Measurements from ENCODE around the gene SCUBE1.

Gene SCUBE1

DNA sequence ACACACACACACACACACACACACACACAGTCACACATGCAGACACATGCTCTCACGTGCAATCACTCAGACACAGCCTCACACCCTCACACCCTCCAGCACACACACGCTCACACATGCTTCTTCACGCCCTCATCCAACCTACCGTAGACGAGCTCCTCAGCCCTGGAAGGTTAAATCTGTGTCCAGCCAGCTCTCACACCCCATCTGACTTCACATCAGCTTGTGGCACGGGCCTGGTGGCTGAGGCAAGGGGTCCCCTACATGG lies 1.3 kb upstream of the SCUBE1 start:
- TF ChIP-seq, protein P1, sequence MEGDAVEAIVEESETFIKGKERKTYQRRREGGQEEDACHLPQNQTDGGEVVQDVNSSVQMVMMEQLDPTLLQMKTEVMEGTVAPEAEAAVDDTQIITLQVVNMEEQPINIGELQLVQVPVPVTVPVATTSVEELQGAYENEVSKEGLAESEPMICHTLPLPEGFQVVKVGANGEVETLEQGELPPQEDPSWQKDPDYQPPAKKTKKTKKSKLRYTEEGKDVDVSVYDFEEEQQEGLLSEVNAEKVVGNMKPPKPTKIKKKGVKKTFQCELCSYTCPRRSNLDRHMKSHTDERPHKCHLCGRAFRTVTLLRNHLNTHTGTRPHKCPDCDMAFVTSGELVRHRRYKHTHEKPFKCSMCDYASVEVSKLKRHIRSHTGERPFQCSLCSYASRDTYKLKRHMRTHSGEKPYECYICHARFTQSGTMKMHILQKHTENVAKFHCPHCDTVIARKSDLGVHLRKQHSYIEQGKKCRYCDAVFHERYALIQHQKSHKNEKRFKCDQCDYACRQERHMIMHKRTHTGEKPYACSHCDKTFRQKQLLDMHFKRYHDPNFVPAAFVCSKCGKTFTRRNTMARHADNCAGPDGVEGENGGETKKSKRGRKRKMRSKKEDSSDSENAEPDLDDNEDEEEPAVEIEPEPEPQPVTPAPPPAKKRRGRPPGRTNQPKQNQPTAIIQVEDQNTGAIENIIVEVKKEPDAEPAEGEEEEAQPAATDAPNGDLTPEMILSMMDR (IDR thresholded peaks at IDR 0.05; ENCODE audit: low read depth, low read length), result no peak
- no peak overlapping the region for H3K4me3 ChIP-seq (ENCODE audit: low read depth, low read length)

DNA sequence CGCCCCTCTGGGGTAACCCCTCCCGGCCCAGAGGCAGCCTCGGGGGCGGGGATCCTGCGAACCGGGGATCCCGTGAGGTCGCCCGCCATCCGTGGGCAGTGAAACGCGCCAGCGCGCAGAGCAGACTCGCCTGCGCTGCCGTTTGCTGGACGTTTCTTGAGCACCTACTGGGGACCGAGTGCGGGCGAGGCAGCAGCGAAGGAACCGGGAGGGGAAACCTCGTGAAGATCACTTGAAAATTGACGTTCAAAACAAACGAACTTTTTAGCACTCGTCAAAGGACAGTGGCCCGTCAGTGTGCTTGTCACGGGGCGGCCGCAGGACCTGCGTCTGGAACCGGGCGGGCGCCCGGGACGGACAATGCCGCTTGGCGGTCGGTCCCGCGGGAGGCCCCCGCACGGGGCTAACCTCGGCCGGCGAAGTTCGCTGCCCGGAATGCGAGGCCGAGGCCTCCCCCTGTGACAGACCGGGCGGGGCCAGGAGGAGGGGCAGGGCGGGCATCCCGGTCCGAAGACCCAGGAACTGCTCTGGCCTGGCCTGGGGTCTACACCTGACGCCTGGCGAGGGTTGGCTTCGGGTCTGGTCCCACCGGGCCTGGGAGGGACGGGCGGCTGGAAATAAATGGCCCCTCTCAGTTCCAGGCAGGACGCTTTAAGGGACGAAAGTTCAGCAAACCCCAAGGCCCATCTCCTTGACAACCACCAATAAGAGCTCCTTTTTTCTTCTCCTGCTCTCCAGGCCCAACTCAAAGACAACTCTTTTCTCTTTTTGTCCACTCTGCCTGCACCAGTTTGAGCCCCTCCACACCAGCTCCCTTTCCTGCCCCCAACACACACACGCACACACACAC lies 723 bp upstream of the SCUBE1 start:
- TF ChIP-seq, protein P1 (IDR thresholded peaks at IDR 0.05; ENCODE audit: low read depth, low read length), result no peak
- H3K4me3 ChIP-seq (ENCODE audit: low read depth, low read length), result no peak overlapping the region

DNA sequence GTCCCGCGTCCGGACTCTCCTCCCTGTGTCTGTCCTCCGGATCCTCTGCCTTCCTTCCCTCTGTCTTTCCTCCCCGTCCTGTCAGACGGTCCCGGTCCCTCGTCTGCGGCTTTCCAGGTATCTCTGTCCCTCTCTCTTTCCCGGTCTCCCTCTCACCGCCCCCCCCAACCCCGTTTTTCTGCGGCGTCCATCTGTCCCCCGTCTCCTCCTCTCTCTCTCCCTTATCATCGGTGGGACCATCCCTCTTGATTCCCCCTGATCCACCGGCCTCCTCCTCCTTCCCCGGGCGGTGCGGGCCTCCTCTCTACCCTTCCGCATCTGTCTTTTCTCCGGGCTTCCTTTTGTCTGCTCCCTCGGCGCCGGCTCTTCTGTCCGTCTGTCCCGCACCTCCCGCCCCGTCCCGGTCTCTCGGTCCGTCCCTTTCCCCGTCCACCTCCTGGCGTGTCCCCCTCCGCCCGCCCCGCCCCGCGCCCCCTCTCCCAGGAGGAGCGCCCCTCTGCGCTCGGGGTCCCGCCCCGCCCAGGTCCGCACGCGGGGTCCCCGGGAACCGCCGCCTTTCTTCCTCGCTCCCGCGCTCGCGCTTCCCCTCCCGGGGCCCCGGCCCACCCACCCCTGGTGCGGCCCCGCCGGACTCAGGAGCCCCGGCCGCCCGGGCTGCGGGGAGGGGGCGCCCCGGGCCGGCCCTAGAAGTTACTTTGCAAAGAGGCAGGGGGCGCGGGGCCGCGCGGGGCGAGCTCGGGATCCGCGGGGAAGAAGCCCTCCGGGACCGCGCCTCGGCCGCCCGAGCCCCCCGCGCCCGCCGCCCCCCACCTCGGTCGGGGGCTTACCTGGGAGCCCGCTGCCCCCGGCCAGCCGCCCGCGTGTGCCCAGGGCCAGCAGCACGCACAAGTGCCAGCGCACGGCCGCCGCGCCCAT lies 568 bp downstream of the SCUBE1 start:
- TF ChIP-seq, protein P1 (IDR thresholded peaks at IDR 0.05; ENCODE audit: low read depth, low read length), result no peak
- H3K4me3 ChIP-seq (ENCODE audit: low read depth, low read length), result no peak overlapping the region

DNA sequence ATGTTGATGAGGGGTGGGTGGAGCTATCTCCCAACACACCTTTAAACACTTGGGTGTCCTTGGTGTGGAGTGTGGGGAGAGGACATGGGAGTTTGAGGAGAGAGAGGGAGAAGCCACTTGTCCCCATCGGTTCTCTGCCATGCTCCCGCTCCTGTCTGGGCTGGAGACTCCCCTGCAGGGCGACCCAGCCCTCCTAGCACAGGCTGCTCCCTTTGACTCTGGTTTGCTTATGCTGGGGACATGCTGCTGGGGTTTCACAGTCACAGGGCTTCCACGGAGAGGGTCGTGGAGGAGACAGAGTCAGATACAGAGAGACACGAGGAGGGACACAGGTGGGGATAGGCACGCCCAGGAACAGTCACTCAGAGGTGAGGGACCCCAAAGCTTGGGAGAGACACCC lies 1.6 kb downstream of the SCUBE1 start:
- no peak overlapping the region for H3K4me3 ChIP-seq (ENCODE audit: low read depth, low read length)
- TF ChIP-seq, protein P1 (IDR thresholded peaks at IDR 0.05; ENCODE audit: low read depth, low read length), result no peak

DNA sequence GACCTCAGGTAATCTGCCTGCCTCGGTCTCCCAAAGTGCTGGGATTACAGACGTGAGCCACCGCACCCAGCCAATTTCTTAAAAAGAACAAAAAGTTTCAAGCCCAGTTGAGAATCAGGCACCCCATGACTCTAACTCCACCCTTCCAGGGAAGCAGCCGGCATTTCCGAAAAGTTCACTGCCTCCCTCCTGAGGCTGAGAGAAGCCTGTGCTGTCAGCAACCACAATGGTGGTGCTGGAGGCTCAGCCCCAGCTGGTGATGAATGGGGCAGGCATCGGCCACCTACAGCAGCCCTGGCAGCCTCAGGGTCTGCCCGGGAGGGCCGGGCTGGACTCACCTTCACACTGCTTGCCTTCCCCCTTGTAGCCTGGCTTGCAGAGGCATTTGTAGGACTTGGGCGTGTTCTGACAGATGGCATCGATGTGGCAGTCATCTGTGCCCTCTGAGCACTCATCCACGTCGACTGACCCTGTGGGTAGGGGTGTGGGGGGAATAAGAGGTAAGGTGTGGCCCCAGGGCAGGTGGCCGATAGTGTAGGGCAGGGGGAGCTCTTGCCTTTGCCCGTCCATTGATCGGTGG lies 4.3 kb downstream of the SCUBE1 start:
- H3K4me3 ChIP-seq (ENCODE audit: low read depth, low read length), result no peak overlapping the region
- TF ChIP-seq, protein P1 (IDR thresholded peaks at IDR 0.05; ENCODE audit: low read depth, low read length), result no peak

DNA sequence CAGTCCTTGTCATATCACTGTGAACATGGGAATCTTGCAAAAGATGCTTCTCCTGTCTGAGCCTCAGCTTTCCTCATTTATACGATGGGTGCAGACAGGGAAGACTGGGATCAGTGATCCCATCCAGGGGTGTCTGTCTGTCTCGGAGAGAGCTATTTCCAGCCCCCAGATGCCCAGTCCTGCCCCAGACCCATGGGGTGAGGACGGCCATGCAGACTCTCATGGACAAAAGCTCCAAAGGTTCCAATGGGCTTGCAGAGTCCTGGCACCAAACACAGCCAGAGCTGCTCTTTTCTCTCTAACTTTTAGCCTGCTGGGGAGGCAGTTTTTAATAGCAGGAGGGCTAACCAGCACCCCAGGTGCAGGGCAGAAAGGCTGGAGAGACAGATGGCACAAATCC lies 5.2 kb downstream of the SCUBE1 start:
- no peak overlapping the region for H3K4me3 ChIP-seq (ENCODE audit: low read depth, low read length)
- TF ChIP-seq, protein P1 (IDR thresholded peaks at IDR 0.05; ENCODE audit: low read depth, low read length), result no peak
